GM19455 (cell line): ENCODE measurements around the gene HAPLN2.
"Not testable (repeated sequence)": the region's sequence is repeated elsewhere in the genome, so short reads cannot be mapped to it uniquely, and the experiment has no call there.

Source experiments
- ATAC-seq: cut with Tn5 transposase; IDR thresholded peaks from one replicate; pipeline ENCODE4 v1.9.1; 2021; ENCODE audit not compliant: unreplicated experiment

HAPLN2 gene

GRCh38 chr1:156616463-156616862, 2.8 kb upstream of the HAPLN2 start:
- ATAC-seq: no peak

DNA sequence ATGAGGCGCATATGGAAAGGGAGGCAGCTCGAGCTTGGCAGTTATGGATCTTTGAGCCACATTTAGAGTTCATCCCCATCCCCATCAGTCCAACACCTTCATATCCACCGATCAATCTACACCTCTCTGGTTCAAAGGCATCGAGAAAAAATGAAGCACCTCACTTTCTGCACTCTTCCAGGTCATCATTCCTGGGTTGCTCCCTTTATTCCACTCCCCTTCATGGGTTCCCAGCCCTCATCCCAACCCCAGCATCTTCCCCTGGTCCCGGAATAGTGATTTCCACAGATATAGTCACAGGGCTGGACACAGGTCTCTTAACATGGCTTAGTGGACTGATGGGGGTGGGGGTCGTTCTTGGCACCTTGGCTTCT, 354 bp downstream of the HAPLN2 start:
- ATAC-seq: no peak

GRCh38 chr1:156622581-156623297, 3.5 kb downstream of the HAPLN2 start:
- no peak for ATAC-seq

GRCh38 chr1:156623946-156624813, 5.0 kb downstream of the HAPLN2 start:
- ATAC-seq: no peak

DNA sequence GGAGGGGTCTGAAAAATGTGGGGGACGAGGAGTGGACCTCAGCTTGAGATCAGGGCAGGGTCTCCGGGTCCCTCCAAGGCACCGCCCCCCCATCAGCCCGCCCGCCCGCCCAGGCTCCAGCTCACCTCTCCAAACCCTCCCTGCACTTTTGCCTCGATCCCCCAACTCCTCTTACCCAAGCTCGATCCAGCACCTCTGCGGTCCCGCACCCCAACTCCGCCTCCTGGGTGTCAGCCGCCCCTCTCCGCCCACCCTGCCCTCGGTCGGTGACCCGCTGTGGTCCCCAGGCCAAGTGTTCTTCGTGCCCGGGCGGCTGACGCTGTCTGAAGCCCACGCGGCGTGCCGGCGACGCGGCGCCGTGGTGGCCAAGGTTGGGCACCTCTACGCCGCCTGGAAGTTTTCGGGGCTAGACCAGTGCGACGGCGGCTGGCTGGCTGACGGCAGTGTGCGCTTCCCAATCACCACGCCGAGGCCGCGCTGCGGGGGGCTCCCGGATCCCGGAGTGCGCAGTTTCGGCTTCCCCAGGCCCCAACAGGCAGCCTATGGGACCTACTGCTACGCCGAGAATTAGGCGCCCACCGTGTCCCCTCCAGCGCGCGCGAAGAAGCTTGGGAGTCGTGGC, 5.7 kb downstream of the HAPLN2 start:
- no peak for ATAC-seq

DNA sequence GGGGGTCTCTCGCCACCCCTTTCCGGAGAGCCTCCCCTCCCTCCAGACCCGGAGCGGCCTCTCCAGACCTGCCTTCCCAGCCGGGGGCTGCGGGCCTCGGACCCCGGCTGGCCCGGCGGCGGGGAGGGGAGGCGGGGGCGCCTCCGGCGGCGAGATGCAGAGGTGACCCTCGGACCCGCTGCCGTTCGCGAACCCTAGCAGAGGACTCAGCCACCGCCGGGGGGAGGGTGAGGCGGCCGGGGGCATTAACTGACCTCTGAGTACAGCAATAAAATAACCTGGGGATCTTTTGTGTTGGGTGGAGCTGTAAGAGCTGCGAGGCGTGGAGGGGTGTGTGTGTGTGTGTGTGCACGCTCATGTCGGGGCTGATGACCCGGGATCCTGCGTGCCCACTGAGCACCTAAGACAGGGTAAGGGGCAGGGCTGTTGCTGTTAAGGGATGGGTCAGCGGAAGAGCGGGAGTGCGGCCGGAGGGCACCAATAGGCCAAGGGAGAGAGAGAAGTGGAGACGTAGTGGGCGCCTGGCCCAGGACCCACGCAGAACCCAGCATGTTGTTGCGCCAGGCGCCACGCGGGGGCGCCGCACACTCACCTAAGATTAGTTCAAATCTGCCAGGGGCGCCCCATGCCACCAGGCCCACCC, 6.3 kb downstream of the HAPLN2 start:
- ATAC-seq: no peak

DNA sequence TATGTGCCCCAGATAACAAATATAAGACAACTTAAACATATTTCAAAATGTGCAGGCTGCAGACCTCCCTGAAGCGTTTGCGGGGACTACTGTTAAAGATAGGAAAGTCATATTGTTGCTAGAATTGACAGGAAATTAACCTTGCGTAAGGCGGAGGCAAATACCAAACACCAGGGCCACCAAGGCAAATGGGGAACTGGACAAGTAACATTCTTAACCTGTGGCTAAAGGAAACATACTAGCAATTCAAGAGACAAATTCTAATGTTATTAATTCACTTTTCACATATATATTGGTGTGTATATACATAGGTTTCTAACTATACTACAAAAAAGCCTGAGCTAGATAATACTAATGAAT, 6.8 kb downstream of the HAPLN2 start:
- no peak for ATAC-seq

- ATAC-seq: no peak
Observed at GRCh38 chr1:156627313-156627880, 8.2 kb downstream of the HAPLN2 start.

DNA sequence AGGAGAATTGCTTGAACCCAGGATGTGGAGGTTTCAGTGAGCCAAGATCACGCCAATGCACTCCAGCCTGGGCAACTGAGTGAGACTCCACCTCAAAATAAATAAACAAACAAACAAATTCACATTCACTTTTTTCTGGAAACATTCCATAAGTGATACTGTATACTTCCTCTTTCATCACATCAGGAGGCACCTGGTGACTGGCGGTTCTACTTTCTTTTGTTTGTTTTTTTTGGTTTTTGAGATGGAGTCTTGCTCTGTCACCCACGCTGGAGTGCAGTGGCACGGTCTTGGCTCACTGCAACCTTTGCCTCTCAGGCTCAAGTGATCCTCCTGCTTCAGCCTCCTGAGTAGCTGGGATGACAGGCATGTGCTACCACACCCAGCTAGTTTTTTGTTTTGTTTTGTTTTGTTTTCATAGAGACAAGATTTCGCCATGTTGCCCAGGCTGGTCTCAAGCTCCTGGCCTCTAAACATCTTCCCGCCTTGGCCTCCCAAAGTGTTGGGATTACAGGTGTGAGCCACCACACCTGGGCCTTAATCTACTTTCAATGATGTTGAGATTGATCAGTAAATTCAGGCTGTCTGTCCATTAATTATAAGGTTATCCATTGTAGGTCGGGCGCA, 10.7 kb downstream of the HAPLN2 start:
- no peak for ATAC-seq

GRCh38 chr1:156631152-156631551, 11.9 kb downstream of the HAPLN2 start:
- not testable (repeated sequence) for ATAC-seq

- ATAC-seq: no peak
Observed at GRCh38 chr1:156632355-156632754, 13.1 kb downstream of the HAPLN2 start.

- no peak for ATAC-seq
Observed at GRCh38 chr1:156638189-156638985, 19.2 kb downstream of the HAPLN2 start.

DNA sequence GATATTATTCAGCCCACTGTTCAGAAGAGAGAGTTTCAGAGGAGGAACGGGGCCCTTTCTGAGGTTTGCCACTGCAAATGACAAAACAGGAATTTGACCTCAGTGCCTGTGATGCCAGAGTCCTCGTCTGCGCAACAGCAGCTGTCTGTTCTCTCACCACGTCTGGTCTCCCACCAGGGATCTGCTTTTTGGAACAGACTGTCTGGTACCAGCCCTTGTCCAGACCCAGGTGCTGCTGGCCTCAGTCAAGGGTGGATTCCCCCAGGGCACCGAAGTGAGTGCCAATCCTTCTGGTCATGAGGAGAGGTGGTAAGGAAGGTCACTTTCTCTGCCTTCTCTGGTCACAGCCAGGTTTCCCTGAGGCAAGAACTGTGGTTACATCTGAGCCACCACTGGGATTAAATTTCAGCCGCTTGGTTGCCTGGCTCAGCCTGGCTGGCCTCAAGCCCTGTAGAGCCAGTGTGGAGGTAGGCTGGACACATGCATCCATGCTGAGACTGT, 20.4 kb downstream of the HAPLN2 start:
- ATAC-seq: no peak

- ATAC-seq: no peak
Observed at GRCh38 chr1:156640842-156641706, 21.9 kb downstream of the HAPLN2 start.

- ATAC-seq: no peak
Observed at GRCh38 chr1:156641761-156642264, 22.6 kb downstream of the HAPLN2 start, which contains the start of gene BCAN. BCAN (plus strand) TSS chr1:156642117; CDS start chr1:156646055, 3,938 bp downstream.

GRCh38 chr1:156642265-156643048, 23.2 kb downstream of the HAPLN2 start:
- no peak for ATAC-seq

- no peak for ATAC-seq
Observed at GRCh38 chr1:156643049-156643777, 24.0 kb downstream of the HAPLN2 start.
